ENCODE measurements around the gene PMEL. TPM values are rescaled to one million over a fixed set of nuclear protein-coding genes. Genes with fewer than 3 reads are reported as not detected.

PMEL gene
- total and polyA plus RNA-seq, 2 of the 4 experiments (the other 2 are of a cell fraction) = 1.4 to 5.8 TPM

- TF ChIP-seq MXI1 (IDR thresholded peaks at IDR 0.05; ENCODE audit: borderline replicate concordance, low read depth, low read length) = no peak
- no peak for TF ChIP-seq CEBPB (IDR thresholded peaks at IDR 0.05; ENCODE audit: low read depth, low read length)
- no peak for TF ChIP-seq NFE2L2 (IDR thresholded peaks at IDR 0.05; ENCODE audit: low read depth, low read length)
- TF ChIP-seq BHLHE40 (IDR thresholded peaks at IDR 0.05; ENCODE audit: low read depth, low read length) = no peak
- no peak for TF ChIP-seq FOS (IDR thresholded peaks at IDR 0.05; ENCODE audit: low read depth, low read length)
- no peak for TF ChIP-seq POLR2A (IDR thresholded peaks at IDR 0.05; ENCODE audit: low read depth, low read length)
Measured at GRCh38 chr12:55938826-55939501, 26.9 kb downstream of the PMEL start (continued).

GRCh38 chr12:55937981-55938380, 27.9 kb downstream of the PMEL start:
- H2BK15ac ChIP-seq (ENCODE audit: low read depth, low read length) = no peak overlapping the region
- no peak overlapping the region for H3K23ac ChIP-seq (ENCODE audit: low read depth, low read length)
- no peak overlapping the region for H3K9ac ChIP-seq (ENCODE audit: low read depth, low read length)
- dilution Hi-C loops (cut with HindIII; ENCODE audit: low sequenced_read_pairs, unreplicated experiment) (no loop called here), in situ Hi-C loops (cut with MboI; ENCODE audit: low sequenced_read_pairs) (no loop called here), intact Hi-C loops (cut with micrococcal nuclease) (no loop called here)
- ChIA-PET POLR2A (ENCODE audit: unreplicated experiment) (no interaction called here), CTCF (interaction anchor here (0.8 kb wide), 1 partner anchor 12 kb away, joined by 3 read pairs; no protein-coding TSS in a partner anchor)
- DNase-seq (peak; percentile 17), ATAC-seq (ENCODE audit: low read depth) (no peak)
- no peak overlapping the region for H2BK20ac ChIP-seq (ENCODE audit: low read depth, low read length)
- no peak overlapping the region for H3K18ac ChIP-seq (ENCODE audit: low read depth, low read length)
- H3K4me2 ChIP-seq (ENCODE audit: low read depth, low read length) = no peak overlapping the region
- H2BK120ac ChIP-seq (ENCODE audit: low read depth, low read length) = no peak overlapping the region; the same call in 1 of the 2 replicates
- H3K9me1 ChIP-seq (ENCODE audit: insufficient read depth, low read length) = peaks cover 10% of the 10 kb centered on the region; the same call in 1 of the 2 replicates
- peak overlapping the region; percentile 34; the same call in 1 of the 2 replicates for H3K56ac ChIP-seq (ENCODE audit: extremely low read depth, insufficient read depth, low read length)
- WGBS, 2 experiments (ENCODE audit: extremely low coverage in 2 of 2, insufficient read length in 1 of 2) = no CpG with 5 or more reads among the region's 2 CpGs
- peak overlapping the region in 1 of 2 experiments; percentile 50; a peak in 1 of 4 replicates for H4K8ac ChIP-seq (ENCODE audit: low read depth in 2 of 2, low read length in 2 of 2)
- peaks cover 32% of the 10 kb centered on the region for H3K36me3 ChIP-seq (ENCODE audit: control insufficient read depth, insufficient read depth, low read length)
- TF ChIP-seq FOS (IDR thresholded peaks at IDR 0.05; ENCODE audit: low read depth, low read length) (no peak), USF2 (IDR thresholded peaks at IDR 0.05; ENCODE audit: low read depth, low read length) (no peak), MAZ (IDR thresholded peaks at IDR 0.05; ENCODE audit: borderline replicate concordance, low read depth, low read length) (no peak), RAD21 (IDR thresholded peaks at IDR 0.05; ENCODE audit: low read length) (no peak), CEBPB (IDR thresholded peaks at IDR 0.05; ENCODE audit: low read depth, low read length) (no peak), MAFK (IDR thresholded peaks at IDR 0.05; ENCODE audit: low read depth, low read length) (no peak), BHLHE40 (IDR thresholded peaks at IDR 0.05; ENCODE audit: low read depth, low read length) (no peak), POLR2A (IDR thresholded peaks at IDR 0.05; ENCODE audit: low read depth, low read length) (no peak), NFE2L2 (IDR thresholded peaks at IDR 0.05; ENCODE audit: low read depth, low read length) (no peak), CHD1 (IDR thresholded peaks at IDR 0.05; ENCODE audit: low read depth, low read length) (no peak), SMC3 (IDR thresholded peaks at IDR 0.05; ENCODE audit: low read depth, low read length) (no peak)
- peak overlapping the region; percentile 60 for H2AK9ac ChIP-seq (replicated peaks; ENCODE audit: low read depth, low read length, poor library complexity)
- no peak overlapping the region for H4K91ac ChIP-seq (ENCODE audit: insufficient read depth, low read depth, low read length)
- BruUV-seq (replicated peaks) = no TSS peak
- H2AFZ ChIP-seq (replicated peaks; ENCODE audit: low read length, poor library complexity) = no peak overlapping the region
- peak overlapping the region; percentile 21; the same call in 1 of the 2 replicates for H2AK5ac ChIP-seq (ENCODE audit: low read depth, low read length)
- no peak overlapping the region for H3K27ac ChIP-seq (ENCODE audit: insufficient read depth, low read length)
- no peaks in the 10 kb centered on the region for H4K20me1 ChIP-seq (ENCODE audit: insufficient read depth, low read length)
- no peak overlapping the region for H3K4me3 ChIP-seq (ENCODE audit: insufficient read depth, low read depth, low read length)
- peak overlapping the region; percentile 59 for H3K4ac ChIP-seq (ENCODE audit: low read depth, low read length)
- no peaks in the 10 kb centered on the region for H3K9me3 ChIP-seq (ENCODE audit: control insufficient read depth, insufficient read depth, low read length)
- no peak overlapping the region for H2BK5ac ChIP-seq (ENCODE audit: low read depth, low read length, poor library complexity, severe bottlenecking)
- H3K79me1 ChIP-seq (ENCODE audit: low read depth in 1 of 2, low read length in 2 of 2) = peaks cover 16 to 63% of the 10 kb centered on the region in 2 experiments
- no peaks in the 10 kb centered on the region for H3K27me3 ChIP-seq (ENCODE audit: control insufficient read depth, insufficient read depth, low read length)
- peaks cover 9% of the 10 kb centered on the region for H3K4me1 ChIP-seq (ENCODE audit: control insufficient read depth, insufficient read depth, low read length)
- peak overlapping the region; percentile 47; the same call in 1 of the 2 replicates for H3K14ac ChIP-seq (replicated peaks; ENCODE audit: low read depth, low read length)
- H4K5ac ChIP-seq (ENCODE audit: low read depth, low read length) = no peak overlapping the region

All from IMR-90 (cell line).